Brain microvascular endothelial cell (primary cell): ENCODE data around the gene COL6A5.

ENCODE experiments used
- DNase-seq: peaks from one replicate; pipeline ENCODE4 v3.0.0-alpha.2; 2020
- H3K27ac ChIP-seq: fragments of 250-450 bp; sonication (Bioruptor Pico); 2 replicates; pipeline ENCODE4 v1.5.1; 2020; ENCODE audit warnings: mild to moderate bottlenecking, moderate library complexity
- H3K27me3 ChIP-seq: fragments of 250-450 bp; sonication (Bioruptor Pico); replicated peaks from 2 replicates; pipeline ENCODE4 v1.5.1; 2020; ENCODE audit warnings: mild to moderate bottlenecking
- H3K36me3 ChIP-seq: fragments of 250-450 bp; sonication (Bioruptor Pico); replicated peaks from 2 replicates; pipeline ENCODE4 v1.5.1; 2020; ENCODE audit warnings: mild to moderate bottlenecking
- H3K4me3 ChIP-seq: 2 replicates; pipeline ENCODE4 v1.5.1; 2011; ENCODE audit warnings: low read depth, mild to moderate bottlenecking, control low read depth, low read length, moderate library complexity
- CTCF ChIP-seq: IDR thresholded peaks from 2 replicates; pipeline ENCODE4 v1.5.1; 2011; ENCODE audit warnings: low read depth, mild to moderate bottlenecking, moderate library complexity, low read length, control low read depth, inconsistent platforms; ENCODE audit errors: missing control alignments
- in situ Hi-C: cut with HindIII; loops from 2 replicates; pipeline ENCODE4 v1.10.0; 2017; ENCODE audit warnings: low sequenced_read_pairs, low pct_ligation_motif_present

COL6A5 gene

DNA sequence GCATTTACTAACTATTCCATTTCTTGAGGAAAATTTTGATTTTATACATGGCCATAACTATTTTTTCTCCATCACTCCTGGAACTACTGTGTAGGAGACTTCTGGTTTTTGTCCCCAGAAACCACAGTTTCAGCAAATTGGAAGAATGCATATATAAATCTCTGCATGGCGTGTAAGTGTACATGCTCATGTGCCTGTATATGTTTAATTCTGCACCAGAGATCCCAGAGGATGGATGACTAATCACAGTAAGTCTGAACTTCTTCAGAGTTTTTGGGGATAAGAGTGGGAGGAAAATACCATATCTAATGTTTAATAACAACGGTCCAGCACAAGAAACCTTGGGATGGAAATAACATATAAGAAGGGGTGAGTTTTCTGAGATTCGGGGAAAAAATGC is 160.6 kb downstream of the COL6A5 start:
- Histone ChIP-seq H3K4me3 (no peak overlapping the region), H3K36me3 (no peaks in the 10 kb centered on the region), H3K27ac (no peak overlapping the region), H3K27me3 (no peaks in the 10 kb centered on the region)
- in situ Hi-C loops: no loop called here
- no peak for TF ChIP-seq CTCF
- DNase-seq: no peak

DNA sequence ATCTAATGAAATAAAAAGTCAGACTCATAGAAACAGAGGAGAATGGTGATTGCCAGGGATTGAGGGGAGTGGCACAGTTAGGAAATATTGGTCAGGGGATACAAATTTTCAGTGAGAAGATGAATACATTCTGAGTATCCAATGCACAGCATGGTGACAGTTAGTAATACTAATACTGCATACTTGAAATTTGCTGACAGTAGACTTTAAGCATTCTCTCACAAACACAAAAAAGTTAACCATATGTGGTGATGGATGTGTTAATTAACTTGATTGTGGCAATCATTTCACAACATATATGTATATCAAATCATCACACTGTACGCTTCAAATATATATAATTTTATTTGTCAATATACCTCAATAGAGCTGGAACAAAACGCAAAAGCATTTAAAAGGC is 162.3 kb downstream of the COL6A5 start:
- in situ Hi-C loops: no loop called here
- H3K27me3 ChIP-seq: no peaks in the 10 kb centered on the region
- no peak overlapping the region for H3K27ac ChIP-seq
- no peak for DNase-seq
- H3K36me3 ChIP-seq: no peaks in the 10 kb centered on the region
- no peak for TF ChIP-seq CTCF
- no peak overlapping the region for H3K4me3 ChIP-seq

DNA sequence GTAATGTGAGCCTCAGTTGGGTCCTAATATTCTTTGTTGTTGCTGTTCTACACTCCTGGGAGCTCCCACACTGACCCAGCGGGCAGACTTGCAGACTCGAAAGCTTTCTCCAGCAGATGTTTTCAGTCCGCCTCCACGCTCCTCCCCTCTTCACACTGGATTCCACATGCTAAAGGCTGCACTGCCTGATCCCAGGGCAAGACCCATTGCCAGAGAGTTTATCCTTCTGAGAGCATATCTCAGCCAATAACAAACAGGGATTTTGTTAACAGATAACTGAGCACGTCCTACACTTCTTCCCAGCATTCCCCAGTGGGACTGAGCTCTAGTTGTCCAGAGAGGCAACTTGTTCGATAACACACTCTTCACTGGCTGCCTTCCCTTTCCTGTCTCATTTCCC is 163.5 kb downstream of the COL6A5 start:
- Histone ChIP-seq H3K27ac (no peak overlapping the region), H3K36me3 (no peaks in the 10 kb centered on the region), H3K27me3 (no peaks in the 10 kb centered on the region), H3K4me3 (no peak overlapping the region)
- in situ Hi-C loops: no loop called here
- TF ChIP-seq CTCF: no peak
- DNase-seq: no peak

- no peak overlapping the region for H3K4me3 ChIP-seq
- TF ChIP-seq CTCF: no peak
- in situ Hi-C loops: no loop called here
- peaks cover 15% of the 10 kb centered on the region for H3K27me3 ChIP-seq
- H3K36me3 ChIP-seq: no peaks in the 10 kb centered on the region
- DNase-seq: no peak
- no peak overlapping the region for H3K27ac ChIP-seq
Observed at GRCh38 chr3:130514681-130515080, 169.2 kb downstream of the COL6A5 start.

DNA sequence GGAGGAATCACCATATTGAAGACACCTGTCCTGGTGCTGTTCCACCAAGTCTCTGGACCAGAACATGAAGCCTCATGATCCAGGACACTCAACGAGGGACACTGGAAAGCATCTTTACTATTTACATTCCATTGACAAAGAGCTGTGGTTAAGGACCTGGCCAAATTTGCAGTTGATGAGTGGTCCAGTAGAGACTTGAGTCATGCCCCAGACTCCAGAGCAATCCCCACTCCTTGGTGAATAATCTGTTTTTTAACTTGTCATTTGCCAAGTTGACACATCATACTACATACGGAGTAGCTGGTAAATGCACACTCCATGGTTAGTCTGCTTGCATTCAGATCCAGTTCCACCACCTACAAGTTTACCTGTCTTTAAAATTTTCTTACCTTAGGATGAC is 170.3 kb downstream of the COL6A5 start:
- H3K36me3 ChIP-seq: no peaks in the 10 kb centered on the region
- TF ChIP-seq CTCF: no peak
- no peak for DNase-seq
- in situ Hi-C loops: no loop called here
- H3K4me3 ChIP-seq: no peak overlapping the region
- H3K27ac ChIP-seq: no peak overlapping the region
- peaks cover 15% of the 10 kb centered on the region for H3K27me3 ChIP-seq

DNA sequence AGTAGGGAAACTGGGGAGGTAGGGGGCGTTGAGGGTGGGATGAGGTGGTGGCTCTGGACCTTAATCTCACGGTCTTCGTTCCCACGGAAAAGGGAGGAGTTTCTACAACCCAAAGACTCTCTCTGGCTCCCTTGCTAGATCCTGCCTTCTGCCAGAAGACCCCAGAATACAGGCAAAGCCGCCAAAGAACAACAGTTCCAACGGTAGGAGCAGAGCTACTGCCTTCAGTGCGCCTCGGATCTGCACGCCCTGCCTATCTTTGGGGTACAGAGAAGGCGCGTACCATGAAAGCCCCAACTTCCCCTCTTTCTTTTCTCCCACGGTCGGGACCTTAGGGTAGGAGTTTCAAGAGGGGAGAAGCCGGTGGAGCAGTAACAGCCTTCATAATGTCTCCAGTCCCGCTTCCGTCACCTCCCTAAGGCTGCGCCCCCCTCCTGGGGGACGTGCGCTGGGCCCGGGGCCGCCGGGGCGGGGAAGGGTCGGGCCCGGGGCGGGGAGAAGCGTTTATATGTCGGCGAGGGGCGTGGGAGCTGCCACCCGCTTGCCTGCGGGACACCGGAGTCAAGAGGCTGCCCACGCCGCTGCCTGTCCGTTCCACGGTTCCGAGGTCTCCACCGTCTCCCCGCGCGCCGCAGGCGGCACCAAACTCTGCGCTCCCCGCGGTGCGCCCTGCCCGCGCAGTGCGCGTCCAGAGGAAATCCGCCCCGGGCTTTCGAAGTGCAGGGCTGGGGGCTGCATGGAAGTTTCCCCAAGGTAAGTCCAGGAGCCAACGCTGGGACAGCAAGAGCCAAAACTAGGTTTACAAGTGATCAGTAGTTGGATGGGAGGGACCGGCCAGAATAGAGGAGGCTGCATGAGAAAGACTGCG is 171.4 kb downstream of the COL6A5 start, which contains the start of gene COL6A6:
COL6A6 (plus strand) TSS at position 533 of the 868 bp plus-strand sequence. CDS start 43,188 bp downstream, outside the sequence.
- Histone ChIP-seq H3K36me3 (no peaks in the 10 kb centered on the region), H3K27ac (no peak within 1 kb of the TSS), H3K4me3 (no peak within 1 kb of the TSS), H3K27me3 (peaks cover 15% of the 10 kb centered on the region)
- in situ Hi-C loops: no loop called here
- no peak for TF ChIP-seq CTCF
- no peak for DNase-seq
